ENCODE measurements around the gene CNGB1. TPM values are rescaled to one million over a fixed set of nuclear protein-coding genes. Genes with fewer than 3 reads are reported as not detected.

CNGB1 gene
- total RNA-seq, 1 experiment from 2014 or later: 0.04 TPM

DNA sequence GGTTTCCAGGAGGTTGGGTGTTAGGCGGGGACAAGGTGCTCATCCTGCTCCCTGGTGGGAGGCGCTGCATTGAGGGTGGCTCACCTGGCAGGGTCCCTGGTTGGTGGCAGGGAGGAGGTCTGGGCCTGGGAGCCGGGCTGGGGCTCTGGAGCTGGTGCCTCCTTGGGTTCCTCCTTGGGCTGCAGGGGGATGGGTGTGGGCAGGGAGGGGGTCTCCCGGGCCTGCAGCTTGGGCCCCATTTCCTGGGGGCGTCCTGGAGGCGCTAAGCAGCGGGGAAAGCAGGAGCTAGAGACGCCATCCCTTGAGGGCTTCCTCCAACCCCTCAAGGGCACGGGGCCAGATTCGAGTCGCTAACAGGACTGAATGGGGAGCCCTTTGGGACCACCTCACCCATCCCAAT is 11.1 kb downstream of the CNGB1 start:
- no peak overlapping the region for H3K4me2 ChIP-seq (ENCODE audit: low read length)
- DNase-seq (no peak), ATAC-seq (no peak)
- H3F3A ChIP-seq (ENCODE audit: low read length, unreplicated experiment): no peaks in the 10 kb centered on the region
- no peaks in the 10 kb centered on the region for H3K36me3 ChIP-seq (ENCODE audit: low read depth, low read length)
- ChIA-PET CTCF (no interaction called here), POLR2A (ENCODE audit: unreplicated experiment) (no interaction called here)
- no peaks in the 10 kb centered on the region for H3K9me3 ChIP-seq (ENCODE audit: low read length)
- intact Hi-C loops (cut with micrococcal nuclease): no loop called here
- no peaks in the 10 kb centered on the region for H3K9me2 ChIP-seq (replicated peaks; ENCODE audit: low read length)
- H3K27ac ChIP-seq (ENCODE audit: low read length): no peak overlapping the region
- H4K20me1 ChIP-seq (ENCODE audit: low read length): no peaks in the 10 kb centered on the region
- no peak overlapping the region for H2AFZ ChIP-seq (ENCODE audit: low read length)
- TF ChIP-seq, protein P1, sequence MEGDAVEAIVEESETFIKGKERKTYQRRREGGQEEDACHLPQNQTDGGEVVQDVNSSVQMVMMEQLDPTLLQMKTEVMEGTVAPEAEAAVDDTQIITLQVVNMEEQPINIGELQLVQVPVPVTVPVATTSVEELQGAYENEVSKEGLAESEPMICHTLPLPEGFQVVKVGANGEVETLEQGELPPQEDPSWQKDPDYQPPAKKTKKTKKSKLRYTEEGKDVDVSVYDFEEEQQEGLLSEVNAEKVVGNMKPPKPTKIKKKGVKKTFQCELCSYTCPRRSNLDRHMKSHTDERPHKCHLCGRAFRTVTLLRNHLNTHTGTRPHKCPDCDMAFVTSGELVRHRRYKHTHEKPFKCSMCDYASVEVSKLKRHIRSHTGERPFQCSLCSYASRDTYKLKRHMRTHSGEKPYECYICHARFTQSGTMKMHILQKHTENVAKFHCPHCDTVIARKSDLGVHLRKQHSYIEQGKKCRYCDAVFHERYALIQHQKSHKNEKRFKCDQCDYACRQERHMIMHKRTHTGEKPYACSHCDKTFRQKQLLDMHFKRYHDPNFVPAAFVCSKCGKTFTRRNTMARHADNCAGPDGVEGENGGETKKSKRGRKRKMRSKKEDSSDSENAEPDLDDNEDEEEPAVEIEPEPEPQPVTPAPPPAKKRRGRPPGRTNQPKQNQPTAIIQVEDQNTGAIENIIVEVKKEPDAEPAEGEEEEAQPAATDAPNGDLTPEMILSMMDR (conservative IDR thresholded peaks at IDR 0.05; ENCODE audit: low read depth, low read length): no peak
- TF ChIP-seq EZH2phosphoT487 (IDR thresholded peaks at IDR 0.05; ENCODE audit: borderline replicate concordance, low read length) (no peak), EZH2 (IDR thresholded peaks at IDR 0.05; ENCODE audit: low read length, unreplicated experiment) (no peak)
- H3K9ac ChIP-seq (ENCODE audit: low read length): no peak overlapping the region
- H3K4me1 ChIP-seq (ENCODE audit: insufficient read depth, low read length): no peaks in the 10 kb centered on the region
- H3K4me3 ChIP-seq (ENCODE audit: low read length): no peak overlapping the region
- H3K79me2 ChIP-seq (ENCODE audit: low read length): no peaks in the 10 kb centered on the region
- no peaks in the 10 kb centered on the region for H3K27me3 ChIP-seq (ENCODE audit: low read length)
- no TSS peak for BruUV-seq (replicated peaks)

DNA sequence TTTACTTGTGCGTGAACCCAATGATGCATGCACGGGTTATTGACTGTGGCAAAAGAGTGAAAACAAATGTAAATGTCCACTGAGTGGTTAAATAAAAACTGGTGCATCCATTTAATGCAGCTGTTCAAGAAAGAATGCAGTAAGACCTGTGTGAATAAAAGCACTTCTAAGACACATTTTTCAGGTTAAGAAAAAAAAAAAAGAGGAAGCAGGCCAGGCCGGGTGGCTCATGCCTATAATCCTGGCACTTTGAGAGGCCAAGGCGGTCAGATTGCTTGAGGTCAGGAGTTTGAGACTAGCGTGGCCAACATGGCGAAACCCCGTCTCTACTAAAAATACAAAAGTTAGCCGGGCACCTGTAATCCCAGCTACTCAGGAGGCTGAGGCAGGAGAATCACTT is 11.8 kb downstream of the CNGB1 start:
- no peak overlapping the region for H3K4me2 ChIP-seq (ENCODE audit: low read length)
- CTCF ChIA-PET: no interaction called here
- TF ChIP-seq, protein P1 (conservative IDR thresholded peaks at IDR 0.05; ENCODE audit: low read depth, low read length): no peak
- TF ChIP-seq EZH2phosphoT487 (IDR thresholded peaks at IDR 0.05; ENCODE audit: borderline replicate concordance, low read length) (no peak), EZH2 (IDR thresholded peaks at IDR 0.05; ENCODE audit: low read length, unreplicated experiment) (no peak)
- no peak overlapping the region for H3K9ac ChIP-seq (ENCODE audit: low read length)
- H3K4me1 ChIP-seq (ENCODE audit: insufficient read depth, low read length): no peaks in the 10 kb centered on the region
- ATAC-seq (no peak), DNase-seq (no peak)
- H3F3A ChIP-seq (ENCODE audit: low read length, unreplicated experiment): no peaks in the 10 kb centered on the region
- intact Hi-C loops (cut with micrococcal nuclease): no loop called here
- H3K9me2 ChIP-seq (replicated peaks; ENCODE audit: low read length): no peaks in the 10 kb centered on the region
- H3K36me3 ChIP-seq (ENCODE audit: low read depth, low read length): no peaks in the 10 kb centered on the region
- H4K20me1 ChIP-seq (ENCODE audit: low read length): no peaks in the 10 kb centered on the region
- H3K79me2 ChIP-seq (ENCODE audit: low read length): no peaks in the 10 kb centered on the region
- POLR2A ChIA-PET (ENCODE audit: unreplicated experiment): no interaction called here
- no peak overlapping the region for H3K27ac ChIP-seq (ENCODE audit: low read length)
- H2AFZ ChIP-seq (ENCODE audit: low read length): no peak overlapping the region
- no peaks in the 10 kb centered on the region for H3K27me3 ChIP-seq (ENCODE audit: low read length)
- BruUV-seq (replicated peaks): no TSS peak
- no peaks in the 10 kb centered on the region for H3K9me3 ChIP-seq (ENCODE audit: low read length)
- H3K4me3 ChIP-seq (ENCODE audit: low read length): no peak overlapping the region

DNA sequence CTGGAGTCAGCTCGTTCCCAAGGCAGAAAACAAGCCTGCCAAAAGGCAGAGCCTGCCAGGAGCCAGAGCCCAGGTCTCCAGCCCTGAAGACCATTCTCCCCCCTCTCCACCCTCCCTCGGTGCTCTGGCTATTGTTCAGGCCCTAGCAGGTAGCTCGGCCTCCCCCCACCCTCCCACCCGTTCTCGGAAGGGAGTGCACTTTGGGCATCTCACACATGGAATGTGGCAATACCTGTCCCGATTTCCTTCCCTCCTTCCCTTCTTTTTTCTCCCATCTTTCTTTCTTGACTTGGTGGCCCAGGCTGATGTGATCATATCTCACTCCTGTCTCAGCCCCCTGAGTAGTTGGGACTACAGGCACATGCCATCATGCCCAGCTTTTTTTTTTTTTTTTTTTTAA is 12.4 kb downstream of the CNGB1 start:
- Histone ChIP-seq H3K27me3 (ENCODE audit: low read length) (no peaks in the 10 kb centered on the region), H3K9ac (ENCODE audit: low read length) (no peak overlapping the region), H3K9me2 (replicated peaks; ENCODE audit: low read length) (no peaks in the 10 kb centered on the region), H3K9me3 (ENCODE audit: low read length) (no peaks in the 10 kb centered on the region), H3K36me3 (ENCODE audit: low read depth, low read length) (no peaks in the 10 kb centered on the region), H4K20me1 (ENCODE audit: low read length) (no peaks in the 10 kb centered on the region), H3F3A (ENCODE audit: low read length, unreplicated experiment) (no peaks in the 10 kb centered on the region), H3K4me2 (ENCODE audit: low read length) (no peak overlapping the region), H2AFZ (ENCODE audit: low read length) (no peak overlapping the region), H3K79me2 (ENCODE audit: low read length) (no peaks in the 10 kb centered on the region), H3K27ac (ENCODE audit: low read length) (no peak overlapping the region), H3K4me3 (ENCODE audit: low read length) (no peak overlapping the region), H3K4me1 (ENCODE audit: insufficient read depth, low read length) (no peaks in the 10 kb centered on the region)
- ChIA-PET POLR2A (ENCODE audit: unreplicated experiment) (no interaction called here), CTCF (no interaction called here)
- no TSS peak for BruUV-seq (replicated peaks)
- no peak for TF ChIP-seq EZH2 (IDR thresholded peaks at IDR 0.05; ENCODE audit: low read length, unreplicated experiment)
- TF ChIP-seq EZH2phosphoT487 (IDR thresholded peaks at IDR 0.05; ENCODE audit: borderline replicate concordance, low read length): no peak
- TF ChIP-seq, protein P1 (conservative IDR thresholded peaks at IDR 0.05; ENCODE audit: low read depth, low read length): no peak
- ATAC-seq (no peak), DNase-seq (no peak)
- intact Hi-C loops (cut with micrococcal nuclease): no loop called here

All from PC-3 (cell line).